Common myeloid progenitor, CD34-positive (primary cell): Measurements from ENCODE around the gene VKORC1L1. TPM values are rescaled to one million over a fixed set of nuclear protein-coding genes. Genes with fewer than 3 reads are reported as not detected.
"Not testable (repeated sequence)": the region's sequence is repeated elsewhere in the genome, so short reads cannot be mapped to it uniquely, and the experiment has no call there.

ENCODE experiments used
- CTCF ChIA-PET: fragments of 350-600 bp; sonication (Branson Sonifier 250); formaldehyde crosslinking; loops from one replicate; lab custom pipeline; 2021; ENCODE audit warnings: antibody characterized with exemption; lab: Charles Lee
- POLR2A ChIA-PET: fragments of 350-600 bp; sonication (Branson Sonifier 250); formaldehyde crosslinking; loops from one replicate; lab custom pipeline; 2021; ENCODE audit warnings: antibody characterized with exemption; lab: Charles Lee
- DNase-seq, 3 donors: peaks; one replicate each; pipeline versions ENCODE4 v3.0.0 to v3.0.0-alpha.2; 2013
- H3K27ac ChIP-seq, 2 experiments: 1 replicate in 1 of 2; 2 replicates in 1 of 2; pipeline ENCODE4 v1.7.0; 2013; ENCODE audit warnings: inconsistent platforms in 2 of 2, low read length in 2 of 2, mild to moderate bottlenecking in 2 of 2, low read depth in 1 of 2, moderate library complexity in 1 of 2; ENCODE audit not compliant: severe bottlenecking in 2 of 2, insufficient read depth in 1 of 2, poor library complexity in 1 of 2
- H3K27me3 ChIP-seq, 5 experiments: replicated peaks in 2 of 5; 1 replicate in 3 of 5; 2 replicates in 2 of 5; pipeline versions ENCODE4 v1.6.1 to v1.7.0; 2013; ENCODE audit warnings: low read length in 4 of 5, mild to moderate bottlenecking in 2 of 5, moderate library complexity in 2 of 5, inconsistent platforms in 1 of 5; ENCODE audit not compliant: insufficient read depth in 5 of 5, control insufficient read depth in 4 of 5
- H3K36me3 ChIP-seq, 4 experiments: 1 replicate in 2 of 4; 2 replicates in 2 of 4; pipeline versions ENCODE4 v1.6.1 to v1.7.0; 2013; ENCODE audit warnings: low read length in 3 of 4, control low read depth in 1 of 4, mild to moderate bottlenecking in 1 of 4; ENCODE audit not compliant: control insufficient read depth in 4 of 4, insufficient read depth in 4 of 4
- H3K4me1 ChIP-seq, 4 experiments: 1 replicate in 3 of 4; 2 replicates in 1 of 4; pipeline versions ENCODE4 v1.6.1 to v1.7.1; 2013; ENCODE audit warnings: low read length in 3 of 4, mild to moderate bottlenecking in 3 of 4, control low read depth in 1 of 4, inconsistent platforms in 1 of 4, moderate library complexity in 1 of 4; ENCODE audit not compliant: control insufficient read depth in 4 of 4, insufficient read depth in 4 of 4; ENCODE audit errors: control extremely low read depth in 1 of 4
- H3K4me3 ChIP-seq, 7 experiments: 1 replicate in 4 of 7; 2 replicates in 3 of 7; pipeline versions ENCODE4 v1.5.1 to v1.7.0; 2013; ENCODE audit warnings: mild to moderate bottlenecking in 7 of 7, low read length in 6 of 7, moderate library complexity in 6 of 7, inconsistent platforms in 2 of 7, low read depth in 2 of 7, control low read depth in 1 of 7; ENCODE audit not compliant: insufficient read depth in 4 of 7, control insufficient read depth in 1 of 7; ENCODE audit errors: extremely low read depth in 1 of 7
- H3K9me3 ChIP-seq, 5 experiments: 1 replicate in 4 of 5; 2 replicates in 1 of 5; pipeline versions ENCODE4 v1.6.1 to v1.7.1; 2013; ENCODE audit warnings: low read length in 4 of 5, mild to moderate bottlenecking in 2 of 5, inconsistent platforms in 1 of 5, low read depth in 1 of 5, moderate library complexity in 1 of 5; ENCODE audit not compliant: control insufficient read depth in 4 of 5, insufficient read depth in 2 of 5; ENCODE audit errors: control extremely low read depth in 1 of 5
- WGBS: methylation state at CpG from one replicate; pipeline ENCODE4 v1.1.5; 2013; ENCODE audit not compliant: insufficient coverage; 5-methylcytosine and 5-hydroxymethylcytosine counted together
- polyA plus RNA-seq: library from polyadenylated mRNA; unstranded; fragments of 120-200 nt; gene quantifications from one replicate; pipeline ENCODE4 v1.2.1, GENCODE V29; 2013

VKORC1L1 gene
- polyA plus RNA-seq: 16.6 TPM

DNA sequence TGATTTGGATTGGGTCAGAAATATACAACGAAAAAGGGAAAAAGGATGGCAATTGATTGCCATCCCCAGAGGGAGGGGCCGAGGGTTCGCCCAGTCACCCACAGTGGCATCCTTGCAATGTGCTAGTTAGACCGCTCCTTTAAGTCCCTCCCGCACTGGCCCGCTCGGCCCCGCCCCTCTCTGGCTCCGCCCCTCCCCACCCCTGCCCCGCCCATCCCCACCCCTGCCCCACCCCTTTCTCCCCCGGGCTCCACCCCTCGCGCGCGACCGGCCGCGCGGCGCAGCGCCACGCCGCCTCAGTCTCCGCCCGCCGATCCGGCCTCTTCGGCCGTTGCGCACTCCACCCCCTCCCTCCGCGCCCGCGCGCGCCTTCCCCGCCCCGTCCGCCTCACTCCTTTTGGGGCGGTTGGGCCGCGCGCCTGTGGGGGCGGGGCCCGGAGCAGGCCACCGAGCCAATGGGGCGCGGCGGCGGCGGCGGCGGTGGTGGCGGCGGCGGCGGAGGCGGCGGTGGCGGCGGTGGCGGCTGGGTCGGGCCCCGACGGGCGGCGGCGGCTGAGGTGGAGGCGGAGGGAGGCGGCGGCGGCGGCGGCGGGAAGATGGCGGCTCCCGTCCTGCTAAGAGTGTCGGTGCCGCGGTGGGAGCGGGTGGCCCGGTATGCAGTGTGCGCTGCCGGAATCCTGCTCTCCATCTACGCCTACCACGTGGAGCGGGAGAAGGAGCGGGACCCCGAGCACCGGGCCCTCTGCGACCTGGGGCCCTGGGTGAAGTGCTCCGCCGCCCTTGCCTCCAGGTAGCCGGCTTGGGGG, at the start of gene VKORC1L1:
Gene VKORC1L1, plus strand, starts transcription at position 299 of the 806 bp plus-strand sequence. Its CDS starts 298 bp downstream, at position 597.
- peak within 1 kb of the TSS in 1 of 2 experiments; percentile 66 for H3K27ac ChIP-seq
- H3K4me1 ChIP-seq: peaks cover 2 to 4% (median 4%) of the 10 kb centered on the region in 4 experiments
- peak within 1 kb of the TSS; percentile 63 to 76 (median 73) for H3K4me3 ChIP-seq
- no peaks in the 10 kb centered on the region for H3K27me3 ChIP-seq
- WGBS: 0% methylated on average over 21 of the region's 94 CpGs
- POLR2A ChIA-PET: no interaction called here
- peaks cover 0 to 2% (median 0%) of the 10 kb centered on the region in 4 experiments for H3K36me3 ChIP-seq
- peak; percentile 91 to 97 (median 97) for DNase-seq
- no peaks in the 10 kb centered on the region for H3K9me3 ChIP-seq
- CTCF ChIA-PET: no interaction called here

GRCh38 chr7:65827366-65827765, 45.5 kb upstream of the VKORC1L1 start:
- Histone ChIP-seq H3K9me3 (no peaks in the 10 kb centered on the region), H3K27me3 (no peaks in the 10 kb centered on the region), H3K4me1 (no peaks in the 10 kb centered on the region), H3K27ac (no peak overlapping the region), H3K36me3 (no peaks in the 10 kb centered on the region), H3K4me3 (no peak overlapping the region)
- POLR2A ChIA-PET: no interaction called here
- 94% methylated on average over 3 of the region's 6 CpGs for WGBS
- CTCF ChIA-PET: interaction anchor here (1.7 kb wide), 1 partner anchor 13 kb away, joined by 6 read pairs; no protein-coding TSS in a partner anchor
- DNase-seq: no peak

GRCh38 chr7:65832281-65832680, 40.6 kb upstream of the VKORC1L1 start:
- Histone ChIP-seq H3K9me3 (no peaks in the 10 kb centered on the region), H3K4me1 (peaks cover 0 to 2% (median 0%) of the 10 kb centered on the region in 4 experiments), H3K27ac (no peak overlapping the region), H3K4me3 (no peak overlapping the region), H3K27me3 (no peaks in the 10 kb centered on the region), H3K36me3 (no peaks in the 10 kb centered on the region)
- POLR2A ChIA-PET: no interaction called here
- WGBS: 92% methylated on average over 2 of the region's 2 CpGs
- CTCF ChIA-PET: no interaction called here
- DNase-seq: peak in 2 of 3 donors; percentile 7 to 27

GRCh38 chr7:65836684-65837083, 36.2 kb upstream of the VKORC1L1 start:
- DNase-seq, CTCF ChIA-PET, H3K36me3 ChIP-seq, H3K27me3 ChIP-seq, H3K4me3 ChIP-seq, H3K27ac ChIP-seq, H3K4me1 ChIP-seq, POLR2A ChIA-PET, H3K9me3 ChIP-seq: not testable (repeated sequence)
- WGBS: no CpG with 5 or more reads among the region's 3 CpGs

- H3K27ac ChIP-seq, POLR2A ChIA-PET, DNase-seq, H3K4me3 ChIP-seq, H3K27me3 ChIP-seq, H3K36me3 ChIP-seq, H3K9me3 ChIP-seq, H3K4me1 ChIP-seq: not testable (repeated sequence)
- CTCF ChIA-PET: interaction anchor here (1.0 to 2.2 kb wide), 2 partner anchors 15 to 18 kb away, joined by 3 to 5 read pairs; no protein-coding TSS in a partner anchor
- WGBS: 96% methylated on average over 3 of the region's 5 CpGs
Observed at GRCh38 chr7:65837541-65837956, 35.3 kb upstream of the VKORC1L1 start.

- ChIA-PET POLR2A (no interaction called here), CTCF (interaction anchor here (1.3 kb wide), 1 partner anchor 35 kb away, joined by 4 read pairs; no protein-coding TSS in a partner anchor)
- Histone ChIP-seq H3K27ac (no peak overlapping the region), H3K4me3 (no peak overlapping the region), H3K27me3 (no peaks in the 10 kb centered on the region), H3K36me3 (no peaks in the 10 kb centered on the region), H3K9me3 (no peaks in the 10 kb centered on the region), H3K4me1 (peaks cover 0 to 2% (median 0%) of the 10 kb centered on the region in 4 experiments)
- WGBS: 100% methylated on average over 6 of the region's 6 CpGs
- no peak for DNase-seq
Observed at GRCh38 chr7:65839846-65840245, 33.0 kb upstream of the VKORC1L1 start.

DNA sequence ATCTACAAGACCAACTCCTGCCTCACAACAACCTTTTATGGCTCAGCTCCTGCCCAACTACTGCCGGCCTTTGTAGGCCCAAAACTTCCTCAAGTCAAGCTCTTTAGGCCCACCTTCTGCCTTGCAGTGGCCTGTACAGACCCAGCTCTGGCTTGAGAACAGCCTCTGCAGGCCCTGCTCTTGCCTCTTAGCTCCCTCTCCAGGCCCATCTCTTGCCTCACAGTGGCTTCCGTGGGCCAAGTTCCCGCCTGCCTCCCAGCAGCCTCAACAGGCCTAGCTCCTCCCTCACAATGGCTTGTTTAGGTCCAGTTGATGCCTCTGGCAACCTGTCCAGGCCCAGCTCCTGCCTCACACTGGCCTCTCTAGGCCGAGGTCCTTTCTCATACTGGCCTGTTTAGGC, 32.4 kb upstream of the VKORC1L1 start:
- H3K36me3 ChIP-seq: no peaks in the 10 kb centered on the region
- ChIA-PET POLR2A (no interaction called here), CTCF (interaction anchor here (1.3 kb wide), 1 partner anchor 36 kb away, joined by 4 read pairs; no protein-coding TSS in a partner anchor)
- no peak overlapping the region for H3K4me3 ChIP-seq
- no peaks in the 10 kb centered on the region for H3K9me3 ChIP-seq
- DNase-seq: peak in 1 of 3 donors; percentile 50
- no peak overlapping the region for H3K27ac ChIP-seq
- H3K4me1 ChIP-seq: no peaks in the 10 kb centered on the region
- H3K27me3 ChIP-seq: no peaks in the 10 kb centered on the region
- WGBS: 100% methylated on average over 4 of the region's 4 CpGs
